ENCODE measurements around the gene NPB. TPM values are rescaled to one million over a fixed set of nuclear protein-coding genes. Genes with fewer than 3 reads are reported as not detected.

The NPB gene
- polyA plus RNA-seq, 1 donor from 2014 or later = 1.3 TPM

- no peak overlapping the region for H3K27ac ChIP-seq (ENCODE audit: low read length)
- peak overlapping the region; percentile 14 for H3K4me2 ChIP-seq (ENCODE audit: low read length)
- TF ChIP-seq EP300 (conservative IDR thresholded peaks at IDR 0.05; ENCODE audit: poor library complexity, severe bottlenecking) = no peak
- no peaks in the 10 kb centered on the region for H3F3A ChIP-seq (ENCODE audit: insufficient read depth, low read length, poor library complexity, severe bottlenecking)
- no peak overlapping the region for H2AFZ ChIP-seq (ENCODE audit: low read depth, low read length)
- H3K9me2 ChIP-seq (ENCODE audit: insufficient read depth, low read length) = no peaks in the 10 kb centered on the region
- H3K27me3 ChIP-seq (ENCODE audit: insufficient read depth, low read depth, low read length) = no peaks in the 10 kb centered on the region
- H3K9me3 ChIP-seq (ENCODE audit: low read length) = no peaks in the 10 kb centered on the region
- peaks cover 23% of the 10 kb centered on the region for H3K79me2 ChIP-seq (replicated peaks; ENCODE audit: insufficient read depth, low read length)
- peak overlapping the region; percentile 54 for H3K9ac ChIP-seq (ENCODE audit: low read length)
- H3K36me3 ChIP-seq (ENCODE audit: insufficient read depth, low read length) = no peaks in the 10 kb centered on the region
- peak overlapping the region; percentile 66 for H3K4me3 ChIP-seq (ENCODE audit: low read length)
- H4K20me1 ChIP-seq (ENCODE audit: insufficient read depth) = no peaks in the 10 kb centered on the region
These were observed 26.7 kb downstream of the NPB start for GRCh38 chr17:81928544-81929252.

GRCh38 chr17:81929253-81930141, 27.5 kb downstream of the NPB start:
- Histone ChIP-seq H2AFZ (ENCODE audit: low read depth, low read length) (no peak overlapping the region), H3K9me3 (ENCODE audit: low read length) (no peaks in the 10 kb centered on the region), H3K79me2 (replicated peaks; ENCODE audit: insufficient read depth, low read length) (peaks cover 19% of the 10 kb centered on the region), H4K20me1 (ENCODE audit: insufficient read depth) (no peaks in the 10 kb centered on the region), H3K4me2 (ENCODE audit: low read length) (no peak overlapping the region), H3K36me3 (ENCODE audit: insufficient read depth, low read length) (no peaks in the 10 kb centered on the region), H3K4me3 (ENCODE audit: low read length) (no peak overlapping the region), H3F3A (ENCODE audit: insufficient read depth, low read length, poor library complexity, severe bottlenecking) (no peaks in the 10 kb centered on the region), H3K27ac (ENCODE audit: low read length) (no peak overlapping the region), H3K27me3 (ENCODE audit: insufficient read depth, low read depth, low read length) (no peaks in the 10 kb centered on the region), H3K9ac (ENCODE audit: low read length) (no peak overlapping the region), H3K9me2 (ENCODE audit: insufficient read depth, low read length) (no peaks in the 10 kb centered on the region)
- TF ChIP-seq MXI1 (conservative IDR thresholded peaks at IDR 0.05; ENCODE audit: poor library complexity, severe bottlenecking) (no peak), TAF1 (IDR thresholded peaks at IDR 0.05; ENCODE audit: low read depth) (no peak), SMC3 (conservative IDR thresholded peaks at IDR 0.05; ENCODE audit: poor library complexity) (no peak), RAD21 (conservative IDR thresholded peaks at IDR 0.05) (no peak), REST (IDR thresholded peaks at IDR 0.05; ENCODE audit: borderline replicate concordance) (no peak), EZH2 (IDR thresholded peaks at IDR 0.05; ENCODE audit: borderline replicate concordance, insufficient read depth, low read length, poor library complexity, severe bottlenecking) (no peak), POLR2AphosphoS5 (IDR thresholded peaks at IDR 0.05) (no peak), CTCF (IDR thresholded peaks at IDR 0.05; ENCODE audit: poor library complexity, severe bottlenecking) (no peak), EP300 (conservative IDR thresholded peaks at IDR 0.05; ENCODE audit: poor library complexity, severe bottlenecking) (no peak)
